Measurements from ENCODE around the gene CAV2. TPM values are rescaled to one million over a fixed set of nuclear protein-coding genes. Genes with fewer than 3 reads are reported as not detected.

CAV2 gene
- total RNA-seq, 2 experiments from 2014 or later, result not detected

GRCh38 chr7:116487907-116488521 lies 11.5 kb upstream of the CAV2 start:
- no peak overlapping the region for H2AFZ ChIP-seq (ENCODE audit: low read length)
- no peaks in the 10 kb centered on the region for H3K36me3 ChIP-seq (ENCODE audit: insufficient read depth, low read length)
- H3K27ac ChIP-seq (ENCODE audit: low read depth, low read length, poor library complexity, severe bottlenecking), result no peak overlapping the region
- H3K4me3 ChIP-seq (ENCODE audit: low read depth, low read length, poor library complexity, severe bottlenecking), result no peak overlapping the region
- TF ChIP-seq CTCF (conservative IDR thresholded peaks at IDR 0.05; ENCODE audit: low read length) (no peak), EZH2phosphoT487 (IDR thresholded peaks at IDR 0.05; ENCODE audit: borderline replicate concordance, low read depth, low read length) (no peak)
- intact Hi-C loops (cut with micrococcal nuclease; ENCODE audit: unreplicated experiment), result no loop called here
- no peaks in the 10 kb centered on the region for H3K79me2 ChIP-seq (ENCODE audit: insufficient read depth, low read depth, low read length)
- no peak for DNase-seq (ENCODE audit: low spot score)
- POLR2A ChIA-PET, result interaction anchor here (1.6 kb wide), 1 partner anchor 13 kb away, joined by 3 read pairs; no protein-coding TSS in a partner anchor
- CTCF ChIA-PET (ENCODE audit: unreplicated experiment), result no interaction called here
- H3K9me2 ChIP-seq (ENCODE audit: insufficient read depth, low read length), result no peaks in the 10 kb centered on the region
- no peaks in the 10 kb centered on the region for H3K9me3 ChIP-seq (ENCODE audit: low read length)
- no peaks in the 10 kb centered on the region for H4K20me1 ChIP-seq (ENCODE audit: insufficient read depth, low read length)
- no TSS peak for BruUV-seq (replicated peaks)
- no peaks in the 10 kb centered on the region for H3K4me1 ChIP-seq (ENCODE audit: insufficient read depth, low read length, poor library complexity, severe bottlenecking)
- H3K4me2 ChIP-seq (ENCODE audit: low read length), result no peak overlapping the region

- Histone ChIP-seq H3K27ac (ENCODE audit: low read depth, low read length, poor library complexity, severe bottlenecking) (no peak overlapping the region), H3K36me3 (ENCODE audit: insufficient read depth, low read length) (no peaks in the 10 kb centered on the region), H3K4me2 (ENCODE audit: low read length) (no peak overlapping the region), H3K79me2 (ENCODE audit: insufficient read depth, low read depth, low read length) (no peaks in the 10 kb centered on the region), H4K20me1 (ENCODE audit: insufficient read depth, low read length) (no peaks in the 10 kb centered on the region), H3K4me3 (ENCODE audit: low read depth, low read length, poor library complexity, severe bottlenecking) (no peak overlapping the region), H3K9me3 (ENCODE audit: low read length) (no peaks in the 10 kb centered on the region), H3K4me1 (ENCODE audit: insufficient read depth, low read length, poor library complexity, severe bottlenecking) (no peaks in the 10 kb centered on the region), H3K9me2 (ENCODE audit: insufficient read depth, low read length) (no peaks in the 10 kb centered on the region), H2AFZ (ENCODE audit: low read length) (no peak overlapping the region)
- intact Hi-C loops (cut with micrococcal nuclease; ENCODE audit: unreplicated experiment), result no loop called here
- no peak for DNase-seq (ENCODE audit: low spot score)
- no peak for TF ChIP-seq EZH2phosphoT487 (IDR thresholded peaks at IDR 0.05; ENCODE audit: borderline replicate concordance, low read depth, low read length)
- TF ChIP-seq CTCF (conservative IDR thresholded peaks at IDR 0.05; ENCODE audit: low read length), result no peak
- BruUV-seq (replicated peaks), result no TSS peak
- ChIA-PET CTCF (ENCODE audit: unreplicated experiment) (no interaction called here), POLR2A (no interaction called here)
Measured at GRCh38 chr7:116490351-116490750, 9.2 kb upstream of the CAV2 start.

GRCh38 chr7:116491887-116492653 lies 7.5 kb upstream of the CAV2 start:
- H3K36me3 ChIP-seq (ENCODE audit: insufficient read depth, low read length), result no peaks in the 10 kb centered on the region
- no peak overlapping the region for H3K27ac ChIP-seq (ENCODE audit: low read depth, low read length, poor library complexity, severe bottlenecking)
- H3K4me3 ChIP-seq (ENCODE audit: low read depth, low read length, poor library complexity, severe bottlenecking), result no peak overlapping the region
- H2AFZ ChIP-seq (ENCODE audit: low read length), result no peak overlapping the region
- H3K4me1 ChIP-seq (ENCODE audit: insufficient read depth, low read length, poor library complexity, severe bottlenecking), result no peaks in the 10 kb centered on the region
- H3K79me2 ChIP-seq (ENCODE audit: insufficient read depth, low read depth, low read length), result no peaks in the 10 kb centered on the region
- DNase-seq (ENCODE audit: low spot score), result no peak
- BruUV-seq (replicated peaks), result no TSS peak
- intact Hi-C loops (cut with micrococcal nuclease; ENCODE audit: unreplicated experiment), result no loop called here
- H3K4me2 ChIP-seq (ENCODE audit: low read length), result no peak overlapping the region
- ChIA-PET POLR2A (interaction anchor here (0.7 kb wide), 1 partner anchor 133 kb away, joined by 3 read pairs; no protein-coding TSS in a partner anchor), CTCF (ENCODE audit: unreplicated experiment) (no interaction called here)
- H3K9me2 ChIP-seq (ENCODE audit: insufficient read depth, low read length), result no peaks in the 10 kb centered on the region
- H3K9me3 ChIP-seq (ENCODE audit: low read length), result no peaks in the 10 kb centered on the region
- no peak for TF ChIP-seq CTCF (conservative IDR thresholded peaks at IDR 0.05; ENCODE audit: low read length)
- TF ChIP-seq EZH2phosphoT487 (IDR thresholded peaks at IDR 0.05; ENCODE audit: borderline replicate concordance, low read depth, low read length), result no peak
- no peaks in the 10 kb centered on the region for H4K20me1 ChIP-seq (ENCODE audit: insufficient read depth, low read length)
